CD4-positive, alpha-beta T cell (primary cell): ENCODE results near the gene ATRNL1. TPM values are rescaled to one million over a fixed set of nuclear protein-coding genes. Genes with fewer than 3 reads are reported as not detected.

Experiments used
- ATAC-seq: fragments of 200-7000 bp; cut with Tn5 transposase; one replicate; pipeline ENCODE4 v1.10.0; 2022; ENCODE audit warnings: mild to moderate bottlenecking; ENCODE audit not compliant: poor library complexity
- CTCF ChIA-PET: fragments of 350-600 bp; sonication (Branson Sonifier 250); formaldehyde crosslinking; loops from one replicate; lab custom pipeline; 2021; ENCODE audit warnings: antibody characterized with exemption, inconsistent platforms; lab: Charles Lee
- POLR2A ChIA-PET: fragments of 350-600 bp; sonication (Branson Sonifier 250); formaldehyde crosslinking; loops from one replicate; lab custom pipeline; 2021; ENCODE audit warnings: antibody characterized with exemption, inconsistent platforms; lab: Charles Lee
- DNase-seq, 14 experiments: peaks; one replicate each; pipeline ENCODE4 v3.0.0-alpha.2; 2013 to 2020; ENCODE audit warnings: mixed read lengths in 2 of 14
- H3K27ac ChIP-seq, 2 donors: one replicate each; pipeline versions ENCODE4 v1.5.1 to v1.7.0; 2013; ENCODE audit warnings: low read length in 2 of 2, low read depth in 1 of 2, mild to moderate bottlenecking in 1 of 2
- H3K27me3 ChIP-seq, 2 experiments: 1 replicate in 1 of 2; 2 replicates in 1 of 2; pipeline versions ENCODE4 v1.6.1 to v1.7.0; 2013; ENCODE audit warnings: low read length in 2 of 2, control low read depth in 1 of 2, mild to moderate bottlenecking in 1 of 2, moderate library complexity in 1 of 2; ENCODE audit not compliant: insufficient read depth in 2 of 2, control insufficient read depth in 1 of 2
- H3K36me3 ChIP-seq: one replicate; pipeline ENCODE4 v1.6.1; 2013; ENCODE audit warnings: low read length, control low read depth; ENCODE audit not compliant: insufficient read depth
- H3K4me1 ChIP-seq: one replicate; pipeline ENCODE4 v1.6.1; 2013; ENCODE audit warnings: low read length, control low read depth; ENCODE audit not compliant: insufficient read depth
- H3K4me3 ChIP-seq: one replicate; pipeline ENCODE4 v1.5.1; 2013; ENCODE audit warnings: mild to moderate bottlenecking, low read length, moderate library complexity
- H3K9me3 ChIP-seq, 2 experiments: 1 replicate in 1 of 2; 2 replicates in 1 of 2; pipeline versions ENCODE4 v1.6.1 to v1.7.0; 2013; ENCODE audit warnings: low read length in 2 of 2, mild to moderate bottlenecking in 2 of 2, control low read depth in 1 of 2, moderate library complexity in 1 of 2; ENCODE audit not compliant: control insufficient read depth in 1 of 2, insufficient read depth in 1 of 2
- H3K27ac Mint-ChIP-seq: one replicate; pipeline ENCODE4 v1.8.0; 2020; ENCODE audit warnings: mixed read lengths
- H3K27me3 Mint-ChIP-seq: one replicate; pipeline ENCODE4 v1.8.0; 2021; ENCODE audit warnings: mixed read lengths
- H3K36me3 Mint-ChIP-seq: one replicate; pipeline ENCODE4 v1.8.0; 2021; ENCODE audit warnings: low read depth, mixed read lengths
- H3K4me1 Mint-ChIP-seq: one replicate; pipeline ENCODE4 v1.8.0; 2021; ENCODE audit warnings: low read depth, mixed read lengths
- H3K4me3 Mint-ChIP-seq: one replicate; pipeline ENCODE4 v1.8.0; 2020; ENCODE audit warnings: mild to moderate bottlenecking, mixed read lengths
- H3K9me3 Mint-ChIP-seq: one replicate; pipeline ENCODE4 v1.8.0; 2020; ENCODE audit warnings: mixed read lengths
- intact Hi-C, 2 experiments: fragments of 100-400 bp; cut with DNase I in 1 of 2; cut with micrococcal nuclease in 1 of 2; formaldehyde crosslinking; loops; one replicate each; pipeline versions ENCODE4 v1.15.1 to v1.9.0; 2023 to 2025; cut with DNase I, micrococcal nuclease
- total RNA-seq, 174 experiments: library from RNA in 2 of 174; stranded (reverse) in 2 of 174; gene quantifications; one replicate each; pipeline ENCODE4 v1.2.3 and lab custom pipeline; 2021 to 2026
- TF ChIP-seq, protein P1 (sequence below): fragments of 200-600 bp; IDR thresholded peaks from one replicate; pipeline ENCODE4 v1.8.0; 2022; ENCODE audit warnings: antibody characterized with exemption, mild to moderate bottlenecking

Gene ATRNL1
- total RNA-seq, 2 experiments from 2014 or later: not detected

DNA sequence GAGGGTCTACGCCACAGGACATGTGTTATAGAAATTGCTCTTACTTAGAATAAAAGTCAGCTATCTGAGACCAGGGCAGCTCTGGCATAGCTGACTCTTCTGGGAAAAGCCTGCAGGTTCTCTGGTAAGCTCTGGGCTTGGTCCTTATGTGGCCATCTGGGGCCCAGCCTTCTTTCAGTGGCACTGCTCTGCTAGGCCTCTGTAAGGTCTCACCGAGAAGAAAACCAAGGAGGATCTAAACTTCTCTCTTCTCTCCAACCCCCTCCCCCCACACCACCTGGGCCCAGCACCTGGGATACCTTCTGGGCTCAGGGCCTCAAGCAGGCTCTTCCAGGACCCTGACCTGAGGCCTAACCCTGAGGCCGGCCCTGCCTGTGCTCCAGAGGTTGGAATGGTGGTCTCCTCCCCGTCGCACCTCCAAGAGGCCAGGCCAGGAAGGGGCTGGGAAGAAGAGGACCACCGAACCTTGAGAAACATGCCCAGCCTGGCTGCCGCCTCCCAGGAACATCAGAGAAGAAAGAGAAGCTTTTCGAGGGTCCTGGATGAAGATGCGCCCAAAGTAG is 856.2 kb downstream of the ATRNL1 start:
- Mint-ChIP-seq H3K27me3 (no peaks in the 10 kb centered on the region), H3K27ac (no peak overlapping the region), H3K4me1 (no peaks in the 10 kb centered on the region), H3K9me3 (no peaks in the 10 kb centered on the region), H3K36me3 (no peaks in the 10 kb centered on the region), H3K4me3 (no peak overlapping the region)
- peaks cover 0 to 5% of the 10 kb centered on the region in 2 experiments for H3K9me3 ChIP-seq
- no peak for DNase-seq
- H3K27me3 ChIP-seq: no peaks in the 10 kb centered on the region
- ChIA-PET CTCF (no interaction called here), POLR2A (no interaction called here)
- H3K36me3 ChIP-seq: no peaks in the 10 kb centered on the region
- no peaks in the 10 kb centered on the region for H3K4me1 ChIP-seq
- no peak overlapping the region for H3K4me3 ChIP-seq
- TF ChIP-seq, protein P1, sequence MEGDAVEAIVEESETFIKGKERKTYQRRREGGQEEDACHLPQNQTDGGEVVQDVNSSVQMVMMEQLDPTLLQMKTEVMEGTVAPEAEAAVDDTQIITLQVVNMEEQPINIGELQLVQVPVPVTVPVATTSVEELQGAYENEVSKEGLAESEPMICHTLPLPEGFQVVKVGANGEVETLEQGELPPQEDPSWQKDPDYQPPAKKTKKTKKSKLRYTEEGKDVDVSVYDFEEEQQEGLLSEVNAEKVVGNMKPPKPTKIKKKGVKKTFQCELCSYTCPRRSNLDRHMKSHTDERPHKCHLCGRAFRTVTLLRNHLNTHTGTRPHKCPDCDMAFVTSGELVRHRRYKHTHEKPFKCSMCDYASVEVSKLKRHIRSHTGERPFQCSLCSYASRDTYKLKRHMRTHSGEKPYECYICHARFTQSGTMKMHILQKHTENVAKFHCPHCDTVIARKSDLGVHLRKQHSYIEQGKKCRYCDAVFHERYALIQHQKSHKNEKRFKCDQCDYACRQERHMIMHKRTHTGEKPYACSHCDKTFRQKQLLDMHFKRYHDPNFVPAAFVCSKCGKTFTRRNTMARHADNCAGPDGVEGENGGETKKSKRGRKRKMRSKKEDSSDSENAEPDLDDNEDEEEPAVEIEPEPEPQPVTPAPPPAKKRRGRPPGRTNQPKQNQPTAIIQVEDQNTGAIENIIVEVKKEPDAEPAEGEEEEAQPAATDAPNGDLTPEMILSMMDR: no peak
- intact Hi-C loops: no loop called here
- no peak overlapping the region for H3K27ac ChIP-seq
- ATAC-seq: no peak

DNA sequence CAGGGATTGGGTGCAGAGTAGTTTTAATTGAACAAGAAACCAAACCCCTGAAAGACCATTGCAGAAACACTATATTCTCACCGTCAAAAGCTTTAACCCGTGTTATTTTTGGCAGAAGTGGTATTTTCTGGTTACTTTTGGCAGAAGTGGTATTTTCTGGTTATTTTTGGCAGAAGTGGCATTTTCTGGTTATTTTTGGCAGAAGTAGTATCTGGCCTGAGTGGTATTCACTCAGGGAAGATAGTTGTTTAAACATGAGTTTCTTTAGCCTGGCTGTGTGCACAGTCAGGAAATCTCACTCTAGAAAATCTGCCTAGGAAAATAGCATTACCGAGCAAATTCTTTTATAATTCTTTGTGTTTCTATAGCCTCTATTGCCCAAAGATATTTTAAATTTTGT is 857.2 kb downstream of the ATRNL1 start:
- intact Hi-C loops: no loop called here
- no peak overlapping the region for H3K4me3 Mint-ChIP-seq
- no peak for DNase-seq
- POLR2A ChIA-PET: no interaction called here
- TF ChIP-seq, protein P1: no peak
- no peaks in the 10 kb centered on the region for H3K9me3 Mint-ChIP-seq
- Histone ChIP-seq H3K36me3 (no peaks in the 10 kb centered on the region), H3K27ac (no peak overlapping the region), H3K4me3 (no peak overlapping the region), H3K27me3 (no peaks in the 10 kb centered on the region), H3K4me1 (no peaks in the 10 kb centered on the region), H3K9me3 (peaks cover 0 to 6% of the 10 kb centered on the region in 2 experiments)
- CTCF ChIA-PET: no interaction called here
- ATAC-seq: no peak
- no peaks in the 10 kb centered on the region for H3K4me1 Mint-ChIP-seq
- H3K36me3 Mint-ChIP-seq: no peaks in the 10 kb centered on the region
- no peaks in the 10 kb centered on the region for H3K27me3 Mint-ChIP-seq
- no peak overlapping the region for H3K27ac Mint-ChIP-seq

DNA sequence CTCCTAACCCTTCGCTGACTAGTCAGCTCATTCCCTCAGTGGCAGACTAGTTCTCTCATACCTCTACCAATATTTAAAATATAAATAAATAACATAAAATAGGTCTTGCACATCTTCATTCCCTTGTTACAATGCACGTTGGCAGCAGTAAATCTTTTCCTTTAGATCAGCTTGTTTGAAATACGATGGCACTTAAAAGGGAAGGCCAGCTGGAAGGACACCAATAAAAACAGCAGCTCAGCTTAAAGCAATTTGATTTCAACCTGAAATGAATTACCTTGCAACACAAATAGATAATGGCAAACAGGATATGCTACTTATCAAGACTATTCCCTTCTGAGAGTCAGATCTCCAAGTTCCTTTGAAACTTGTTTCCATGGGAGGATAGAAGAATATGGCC is 858.1 kb downstream of the ATRNL1 start:
- Histone ChIP-seq H3K36me3 (no peaks in the 10 kb centered on the region), H3K4me1 (no peaks in the 10 kb centered on the region), H3K4me3 (no peak overlapping the region), H3K27me3 (no peaks in the 10 kb centered on the region), H3K27ac (no peak overlapping the region), H3K9me3 (peaks cover 0 to 8% of the 10 kb centered on the region in 2 experiments)
- ChIA-PET CTCF (no interaction called here), POLR2A (no interaction called here)
- TF ChIP-seq, protein P1: no peak
- H3K4me1 Mint-ChIP-seq: no peaks in the 10 kb centered on the region
- H3K36me3 Mint-ChIP-seq: no peaks in the 10 kb centered on the region
- H3K9me3 Mint-ChIP-seq: no peaks in the 10 kb centered on the region
- no peak overlapping the region for H3K27ac Mint-ChIP-seq
- ATAC-seq (no peak), DNase-seq (no peak)
- intact Hi-C loops: no loop called here
- H3K27me3 Mint-ChIP-seq: no peaks in the 10 kb centered on the region
- no peak overlapping the region for H3K4me3 Mint-ChIP-seq
